Measurements from ENCODE around the gene SHROOM4. TPM values are rescaled to one million over a fixed set of nuclear protein-coding genes. Genes with fewer than 3 reads are reported as not detected.

The SHROOM4 gene
- total and polyA plus RNA-seq, 2 experiments from 2014 or later, result 1.9 to 8.5 TPM

GRCh38 chrX:50756276-50756675 is 57.7 kb downstream of the SHROOM4 start:
- H2AFZ ChIP-seq, result no peak overlapping the region
- Mint-ChIP-seq H3K27ac (no peak overlapping the region), H3K27me3 (ENCODE audit: insufficient read depth, low read depth, poor library complexity) (no peaks in the 10 kb centered on the region), H3K4me3 (no peak overlapping the region), H3K36me3 (ENCODE audit: low read depth) (no peaks in the 10 kb centered on the region), H3K9me3 (no peaks in the 10 kb centered on the region), H3K4me1 (no peaks in the 10 kb centered on the region)
- H3K27me3 ChIP-seq (ENCODE audit: insufficient read depth), result no peaks in the 10 kb centered on the region
- H4K20me1 ChIP-seq (replicated peaks; ENCODE audit: insufficient read depth), result no peaks in the 10 kb centered on the region
- H3F3A ChIP-seq (replicated peaks; ENCODE audit: low read depth), result no peaks in the 10 kb centered on the region
- DNase-seq (ENCODE audit: low spot score) (no peak), ATAC-seq (no peak)
- no peaks in the 10 kb centered on the region for H3K4me1 ChIP-seq (ENCODE audit: insufficient read depth)
- no peak for TF ChIP-seq STAT1 (IDR thresholded peaks at IDR 0.05; ENCODE audit: unreplicated experiment)
- no peaks in the 10 kb centered on the region for H3K9me2 ChIP-seq (ENCODE audit: insufficient read depth)
- no peaks in the 10 kb centered on the region for H3K79me2 ChIP-seq (replicated peaks; ENCODE audit: insufficient read depth)
- no peaks in the 10 kb centered on the region for H3K36me3 ChIP-seq (ENCODE audit: insufficient read depth)
- H3K4me3 ChIP-seq, result no peak overlapping the region
- H3K27ac ChIP-seq (ENCODE audit: low read depth), result no peak overlapping the region
- H3K4me2 ChIP-seq, result no peak overlapping the region

GRCh38 chrX:50751091-50751490 is 62.9 kb downstream of the SHROOM4 start:
- Histone ChIP-seq H2AFZ (no peak overlapping the region), H4K20me1 (replicated peaks; ENCODE audit: insufficient read depth) (no peaks in the 10 kb centered on the region), H3K4me2 (no peak overlapping the region), H3K4me3 (no peak overlapping the region), H3K27me3 (ENCODE audit: insufficient read depth) (no peaks in the 10 kb centered on the region), H3F3A (replicated peaks; ENCODE audit: low read depth) (no peaks in the 10 kb centered on the region), H3K9me2 (ENCODE audit: insufficient read depth) (no peaks in the 10 kb centered on the region), H3K36me3 (ENCODE audit: insufficient read depth) (no peaks in the 10 kb centered on the region), H3K79me2 (replicated peaks; ENCODE audit: insufficient read depth) (no peaks in the 10 kb centered on the region), H3K27ac (ENCODE audit: low read depth) (no peak overlapping the region), H3K4me1 (ENCODE audit: insufficient read depth) (0 out of 2 replicates have a peak, but pooled peaks cover 2% of the 10 kb centered on the region)
- H3K36me3 Mint-ChIP-seq (ENCODE audit: low read depth), result no peaks in the 10 kb centered on the region
- no peak overlapping the region for H3K4me3 Mint-ChIP-seq
- DNase-seq (ENCODE audit: low spot score), result no peak
- no peaks in the 10 kb centered on the region for H3K27me3 Mint-ChIP-seq (ENCODE audit: insufficient read depth, low read depth, poor library complexity)
- H3K9me3 Mint-ChIP-seq, result no peaks in the 10 kb centered on the region
- no peak for ATAC-seq
- H3K4me1 Mint-ChIP-seq, result no peaks in the 10 kb centered on the region
- no peak overlapping the region for H3K27ac Mint-ChIP-seq
- TF ChIP-seq ETS1 (IDR thresholded peaks at IDR 0.05) (no peak), CTCF (conservative IDR thresholded peaks at IDR 0.05; ENCODE audit: low read depth in 2 of 2) (no peak), POLR2AphosphoS5 (IDR thresholded peaks at IDR 0.05; ENCODE audit: low read depth) (no peak), ZNF114 (CRISPR knock-in tag; IDR thresholded peaks at IDR 0.05) (no peak), ZNF462 (CRISPR knock-in tag; IDR thresholded peaks at IDR 0.05) (no peak), JUNB (IDR thresholded peaks at IDR 0.05; ENCODE audit: unreplicated experiment) (no peak), ZNF331 (CRISPR knock-in tag; IDR thresholded peaks at IDR 0.05; ENCODE audit: low read depth) (no peak), STAT1 (IDR thresholded peaks at IDR 0.05; ENCODE audit: unreplicated experiment) (no peak), EZH2phosphoT487 (IDR thresholded peaks at IDR 0.05; ENCODE audit: unreplicated experiment) (no peak), EZH2 (IDR thresholded peaks at IDR 0.05; ENCODE audit: low read depth, unreplicated experiment) (no peak)
